ENCODE measurements around the gene HARS1.

Gene HARS1

GRCh38 chr5:140633021-140633471 is 58.1 kb downstream of the HARS1 start, which contains the start of gene CD14:
Gene CD14, minus strand, starts transcription at chr5:140633175. Its CDS starts 104 bp downstream, at chr5:140633071.
- Histone ChIP-seq H3K27ac (peak within 1 kb of the TSS in 8 of 11 experiments; percentile 14 to 95 (median 76); a peak in 13 of 22 replicates), H4K20me1 (peaks cover 0 to 11% (median 0%) of the 10 kb centered on the region in 11 experiments; a peak in 4 of 22 replicates), H3K4me2 (peak within 1 kb of the TSS; percentile 31 to 92 (median 69); a peak in 21 of 22 replicates), H3K9ac (peak within 1 kb of the TSS in 7 of 11 experiments; percentile 28 to 96 (median 79); a peak in 13 of 22 replicates), H3K4me1 (peaks cover 0 to 87% (median 55%) of the 10 kb centered on the region in 10 experiments; a peak in 15 of 20 replicates), H3K27me3 (peaks cover 0 to 49% (median 41%) of the 10 kb centered on the region in 11 experiments; a peak in 17 of 22 replicates), H3K9me3 (replicated peaks in 1 of 11) (peaks cover 19 to 55% (median 37%) of the 10 kb centered on the region in 11 experiments), H3K36me3 (peaks cover 0 to 39% (median 9%) of the 10 kb centered on the region in 11 experiments; a peak in 10 of 22 replicates), H3K4me3 (peak within 1 kb of the TSS in 9 of 10 experiments; percentile 24 to 81 (median 54); a peak in 17 of 20 replicates)
- TF ChIP-seq Cebpa-rat (IDR thresholded peaks at IDR 0.05) = no peak

- Histone ChIP-seq H3K27ac (peak overlapping the region in 8 of 11 experiments; percentile 14 to 95 (median 76); a peak in 13 of 22 replicates), H3K27me3 (peaks cover 0 to 49% (median 41%) of the 10 kb centered on the region in 11 experiments; a peak in 17 of 22 replicates), H3K4me1 (peaks cover 0 to 82% (median 52%) of the 10 kb centered on the region in 10 experiments; a peak in 15 of 20 replicates), H3K9me3 (replicated peaks in 1 of 11) (peaks cover 25 to 61% (median 43%) of the 10 kb centered on the region in 11 experiments), H3K4me2 (peak overlapping the region; percentile 31 to 92 (median 69); a peak in 21 of 22 replicates), H3K9ac (peak overlapping the region in 7 of 11 experiments; percentile 28 to 96 (median 79); a peak in 13 of 22 replicates), H3K36me3 (peaks cover 0 to 41% (median 9%) of the 10 kb centered on the region in 11 experiments; a peak in 10 of 22 replicates), H4K20me1 (peaks cover 0 to 11% (median 0%) of the 10 kb centered on the region in 11 experiments; a peak in 4 of 22 replicates), H3K4me3 (peak overlapping the region in 9 of 10 experiments; percentile 24 to 81 (median 54); a peak in 17 of 20 replicates)
- no peak for TF ChIP-seq Cebpa-rat (IDR thresholded peaks at IDR 0.05)
Measured at GRCh38 chr5:140632366-140633020, 58.7 kb downstream of the HARS1 start.

GRCh38 chr5:140631831-140632365 is 59.3 kb downstream of the HARS1 start:
- H4K20me1 ChIP-seq = peaks cover 0 to 11% (median 0%) of the 10 kb centered on the region in 11 experiments; a peak in 4 of 22 replicates
- H3K36me3 ChIP-seq = peaks cover 0 to 41% (median 9%) of the 10 kb centered on the region in 11 experiments; a peak in 10 of 22 replicates
- H3K4me1 ChIP-seq = peaks cover 0 to 76% (median 48%) of the 10 kb centered on the region in 10 experiments; a peak in 15 of 20 replicates
- peak overlapping the region in 5 of 11 experiments; percentile 62 to 96 (median 80); a peak in 9 of 22 replicates for H3K9ac ChIP-seq
- peak overlapping the region in 6 of 11 experiments; percentile 56 to 95 (median 91); a peak in 11 of 22 replicates for H3K27ac ChIP-seq
- H3K9me3 ChIP-seq (replicated peaks in 1 of 11) = peaks cover 30 to 67% (median 49%) of the 10 kb centered on the region in 11 experiments
- peak overlapping the region in 10 of 11 experiments; percentile 38 to 92 (median 71); a peak in 18 of 22 replicates for H3K4me2 ChIP-seq
- no peak for TF ChIP-seq Cebpa-rat (IDR thresholded peaks at IDR 0.05)
- H3K4me3 ChIP-seq = peak overlapping the region in 8 of 10 experiments; percentile 28 to 81 (median 62); a peak in 17 of 20 replicates
- H3K27me3 ChIP-seq = peaks cover 0 to 49% (median 41%) of the 10 kb centered on the region in 11 experiments; a peak in 17 of 22 replicates

GRCh38 chr5:140631036-140631417 is 60.1 kb downstream of the HARS1 start:
- TF ChIP-seq Cebpa-rat (IDR thresholded peaks at IDR 0.05) = no peak

GRCh38 chr5:140630292-140631035 is 60.7 kb downstream of the HARS1 start:
- H3K36me3 ChIP-seq = peaks cover 0 to 41% (median 9%) of the 10 kb centered on the region in 11 experiments; a peak in 10 of 22 replicates
- H3K27ac ChIP-seq = peak overlapping the region in 5 of 11 experiments; percentile 39 to 95 (median 93); a peak in 10 of 22 replicates
- peak overlapping the region in 5 of 11 experiments; percentile 73 to 92 (median 87); a peak in 11 of 22 replicates for H3K4me2 ChIP-seq
- H3K4me1 ChIP-seq = peaks cover 0 to 70% (median 42%) of the 10 kb centered on the region in 10 experiments; a peak in 15 of 20 replicates
- peaks cover 35 to 81% (median 60%) of the 10 kb centered on the region in 11 experiments for H3K9me3 ChIP-seq (replicated peaks in 1 of 11)
- peak overlapping the region in 5 of 10 experiments; percentile 52 to 81 (median 72); a peak in 10 of 20 replicates for H3K4me3 ChIP-seq
- no peak for TF ChIP-seq Cebpa-rat (IDR thresholded peaks at IDR 0.05)
- peaks cover 0 to 11% (median 0%) of the 10 kb centered on the region in 11 experiments; a peak in 4 of 22 replicates for H4K20me1 ChIP-seq
- H3K9ac ChIP-seq = peak overlapping the region in 5 of 11 experiments; percentile 22 to 96 (median 80); a peak in 10 of 22 replicates
- peaks cover 0 to 49% (median 41%) of the 10 kb centered on the region in 11 experiments; a peak in 17 of 22 replicates for H3K27me3 ChIP-seq

More at GRCh38 chr5:140631036-140631417, 60.1 kb downstream of the HARS1 start:
- peaks cover 0 to 41% (median 9%) of the 10 kb centered on the region in 11 experiments; a peak in 10 of 22 replicates for H3K36me3 ChIP-seq
- peak overlapping the region in 6 of 10 experiments; percentile 52 to 81 (median 71); a peak in 11 of 20 replicates for H3K4me3 ChIP-seq
- H3K27me3 ChIP-seq = peaks cover 0 to 49% (median 41%) of the 10 kb centered on the region in 11 experiments; a peak in 17 of 22 replicates
- H3K9ac ChIP-seq = peak overlapping the region in 5 of 11 experiments; percentile 22 to 96 (median 80); a peak in 10 of 22 replicates
- H3K4me2 ChIP-seq = peak overlapping the region in 6 of 11 experiments; percentile 10 to 92 (median 81); a peak in 11 of 22 replicates
- peaks cover 0 to 70% (median 45%) of the 10 kb centered on the region in 10 experiments; a peak in 15 of 20 replicates for H3K4me1 ChIP-seq
- peak overlapping the region in 5 of 11 experiments; percentile 39 to 95 (median 93); a peak in 10 of 22 replicates for H3K27ac ChIP-seq
- peaks cover 0 to 11% (median 0%) of the 10 kb centered on the region in 11 experiments; a peak in 4 of 22 replicates for H4K20me1 ChIP-seq
- H3K9me3 ChIP-seq (replicated peaks in 1 of 11) = peaks cover 35 to 75% (median 56%) of the 10 kb centered on the region in 11 experiments

- no peak for TF ChIP-seq Cebpa-rat (IDR thresholded peaks at IDR 0.05)
- H3K9ac ChIP-seq = peak overlapping the region in 1 of 11 experiments; percentile 21; a peak in 2 of 22 replicates
- H3K27ac ChIP-seq = peak overlapping the region in 3 of 11 experiments; percentile 54 to 95 (median 89); a peak in 5 of 22 replicates
- peaks cover 0 to 38% (median 34%) of the 10 kb centered on the region in 11 experiments; a peak in 17 of 22 replicates for H3K27me3 ChIP-seq
- peaks cover 0 to 11% (median 0%) of the 10 kb centered on the region in 11 experiments; a peak in 4 of 22 replicates for H4K20me1 ChIP-seq
- H3K4me2 ChIP-seq = peak overlapping the region in 3 of 11 experiments; percentile 58 to 87 (median 61); a peak in 6 of 22 replicates
- peaks cover 0 to 72% (median 27%) of the 10 kb centered on the region in 10 experiments; a peak in 15 of 20 replicates for H3K4me1 ChIP-seq
- peaks cover 35 to 92% (median 60%) of the 10 kb centered on the region in 11 experiments for H3K9me3 ChIP-seq (replicated peaks in 1 of 11)
- H3K4me3 ChIP-seq = peak overlapping the region in 3 of 10 experiments; percentile 21 to 81 (median 33); a peak in 4 of 20 replicates
- peaks cover 0 to 41% (median 9%) of the 10 kb centered on the region in 11 experiments; a peak in 10 of 22 replicates for H3K36me3 ChIP-seq
Measured at GRCh38 chr5:140628711-140629110, 62.5 kb downstream of the HARS1 start.

Data from BLaER1 treated with 17β-estradiol and CSF1 and Interleukin-3, amounts not matched to agents 10 nM and 100 nM (cell line).